LoVo (cell line): Measurements from ENCODE around the gene CAVIN1.
"Not testable (repeated sequence)": the region's sequence is repeated elsewhere in the genome, so short reads cannot be mapped to it uniquely, and the experiment has no call there.

ENCODE experiments used
- DNase-seq: peaks from one replicate; pipeline ENCODE4 v3.0.0-alpha.2; 2016; ENCODE audit warnings: low spot score

The CAVIN1 gene

GRCh38 chr17:42405963-42406495, 17.0 kb downstream of the CAVIN1 start:
- peak; percentile 53 for DNase-seq

- no peak for DNase-seq
These were observed 18.0 kb downstream of the CAVIN1 start for GRCh38 chr17:42405076-42405475.

- DNase-seq = no peak
These were observed 18.6 kb downstream of the CAVIN1 start for GRCh38 chr17:42404326-42405055.

DNA sequence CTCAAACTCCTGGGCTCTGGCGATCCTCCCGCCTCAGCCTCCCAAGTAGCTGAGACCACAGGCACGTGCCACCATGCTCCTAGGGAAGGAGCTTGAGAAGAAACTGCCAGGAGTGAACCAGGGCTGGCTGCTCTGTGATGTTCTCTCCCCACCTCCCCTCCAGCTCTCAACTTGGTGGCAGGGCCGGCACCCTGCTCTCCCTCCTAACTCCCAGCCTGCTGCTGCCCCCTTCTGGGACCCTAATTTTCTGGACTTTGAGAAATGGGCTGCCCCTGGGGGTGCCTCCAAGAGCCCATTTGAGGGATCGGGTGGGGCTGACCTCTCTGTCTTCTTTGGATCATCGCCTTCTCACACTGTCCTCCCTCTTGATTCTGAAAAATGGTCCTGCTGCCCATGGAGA, 19.9 kb downstream of the CAVIN1 start:
- no peak for DNase-seq

GRCh38 chr17:42402117-42402516, 20.9 kb downstream of the CAVIN1 start:
- DNase-seq = no peak

GRCh38 chr17:42400844-42401375, 22.1 kb downstream of the CAVIN1 start:
- not testable (repeated sequence) for DNase-seq

- no peak for DNase-seq
These were observed 22.9 kb downstream of the CAVIN1 start for GRCh38 chr17:42399948-42400843.

DNA sequence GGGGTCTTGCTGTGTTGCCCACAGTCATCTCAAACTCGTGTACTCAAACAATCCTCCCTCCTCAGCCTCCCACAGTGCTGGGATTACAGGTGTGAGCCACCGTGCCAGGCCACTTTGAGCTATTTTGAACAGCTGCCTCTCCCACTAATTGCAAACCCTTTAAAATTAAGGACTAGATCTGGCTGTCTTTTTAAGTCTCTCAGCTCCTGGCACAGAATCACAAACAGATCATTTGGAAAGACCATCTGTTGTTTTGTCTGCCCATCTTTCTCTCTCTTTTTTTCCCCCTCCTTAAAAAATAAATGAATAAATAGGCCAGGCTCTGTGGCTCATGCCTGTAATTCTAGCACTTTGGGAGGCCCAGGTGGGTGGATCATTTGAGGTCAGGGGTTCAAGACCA, 23.9 kb downstream of the CAVIN1 start:
- no peak for DNase-seq

- DNase-seq = not testable (repeated sequence)
These were observed 27.5 kb downstream of the CAVIN1 start for GRCh38 chr17:42395601-42396000.

DNA sequence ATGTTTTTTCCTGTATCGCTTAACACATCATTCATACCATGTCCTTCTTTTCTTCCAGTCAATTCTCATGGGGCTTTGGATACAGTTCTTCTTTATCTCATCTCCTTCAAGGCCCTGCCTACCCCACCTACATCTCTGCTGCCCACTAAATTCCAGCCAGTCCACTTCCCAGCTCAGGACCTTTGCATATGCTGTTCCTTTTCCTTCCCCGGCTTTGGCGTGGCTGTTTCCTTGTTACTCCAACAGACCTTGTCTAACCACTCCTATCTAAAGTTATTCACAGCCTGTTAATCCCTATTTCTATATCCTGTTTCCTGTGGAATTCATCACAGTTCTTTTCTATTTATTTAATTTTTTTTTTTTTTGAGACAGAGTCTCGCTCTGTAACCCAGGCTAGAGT, 28.2 kb downstream of the CAVIN1 start:
- DNase-seq = no peak

DNA sequence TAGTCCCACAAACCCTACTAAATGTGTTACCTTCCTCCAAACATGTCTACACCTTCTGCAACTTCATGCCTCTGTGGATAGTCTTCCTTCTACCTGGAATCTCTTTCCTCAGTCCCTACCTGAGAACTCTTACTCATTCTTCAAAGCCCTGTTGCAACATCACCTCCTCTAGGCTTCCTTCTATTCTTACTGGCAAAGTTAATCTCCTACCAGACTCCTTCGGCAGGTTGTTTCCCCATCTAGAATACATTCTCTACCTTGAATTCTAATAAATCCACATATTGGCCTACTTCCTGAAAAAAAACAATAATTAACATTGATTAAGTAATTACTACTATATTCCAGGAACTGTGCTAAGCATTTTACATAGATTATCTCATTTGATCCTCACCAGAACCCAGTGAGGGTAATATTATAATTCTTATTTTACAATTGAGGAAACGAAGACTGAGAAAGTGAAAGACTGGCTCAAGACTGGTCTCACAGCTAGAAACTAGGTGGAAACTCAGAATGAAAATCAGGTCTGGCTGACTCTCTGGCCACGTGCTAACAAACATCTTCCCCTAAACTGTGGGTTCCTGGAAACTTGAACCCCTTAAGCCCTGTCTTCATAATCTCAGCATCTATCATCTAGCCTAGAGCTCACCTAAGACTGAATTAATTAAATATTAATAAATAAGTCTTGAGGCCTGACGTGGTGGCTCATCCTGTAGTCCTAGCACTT, 30.2 kb downstream of the CAVIN1 start:
- DNase-seq = no peak

DNA sequence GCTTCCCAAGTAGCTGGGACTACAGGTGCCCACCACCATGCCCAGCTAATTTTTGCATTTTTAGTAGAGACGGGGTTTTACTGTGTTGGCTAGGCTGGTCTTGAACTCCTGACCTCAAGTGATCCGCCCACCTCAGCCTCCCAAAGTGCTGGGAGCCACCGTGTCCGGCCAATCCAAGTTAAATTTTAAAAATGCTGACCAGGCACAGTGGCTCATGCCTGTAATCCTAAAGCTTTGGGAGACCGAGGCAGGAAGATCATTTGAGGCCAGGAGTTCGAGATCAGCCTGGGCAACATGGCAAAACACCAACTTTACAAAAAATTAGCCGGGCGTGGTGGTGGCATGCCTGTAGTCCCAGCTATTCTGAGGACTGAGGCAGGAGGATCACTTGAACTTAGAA, 31.6 kb downstream of the CAVIN1 start:
- DNase-seq = not testable (repeated sequence)

DNA sequence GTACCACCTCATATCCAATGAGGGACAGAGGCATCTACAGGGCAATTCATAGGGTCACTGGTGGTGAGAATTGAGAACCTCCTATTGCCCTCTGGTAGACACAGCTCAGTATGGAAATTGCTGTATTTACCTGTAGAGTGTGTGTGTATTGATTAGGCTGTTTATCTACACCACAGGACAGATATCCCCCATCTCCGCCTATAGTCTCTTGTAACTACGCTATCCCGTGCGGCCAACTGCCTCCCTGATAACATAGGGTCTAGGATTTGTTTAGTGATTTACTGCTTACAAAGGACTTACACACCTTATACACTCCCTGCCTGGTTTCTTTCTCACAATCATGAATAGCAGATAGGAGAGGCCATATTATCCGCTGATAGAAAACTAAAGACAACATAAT, 33.2 kb downstream of the CAVIN1 start:
- DNase-seq = no peak

GRCh38 chr17:42389135-42389417, 34.0 kb downstream of the CAVIN1 start:
- DNase-seq = no peak

DNA sequence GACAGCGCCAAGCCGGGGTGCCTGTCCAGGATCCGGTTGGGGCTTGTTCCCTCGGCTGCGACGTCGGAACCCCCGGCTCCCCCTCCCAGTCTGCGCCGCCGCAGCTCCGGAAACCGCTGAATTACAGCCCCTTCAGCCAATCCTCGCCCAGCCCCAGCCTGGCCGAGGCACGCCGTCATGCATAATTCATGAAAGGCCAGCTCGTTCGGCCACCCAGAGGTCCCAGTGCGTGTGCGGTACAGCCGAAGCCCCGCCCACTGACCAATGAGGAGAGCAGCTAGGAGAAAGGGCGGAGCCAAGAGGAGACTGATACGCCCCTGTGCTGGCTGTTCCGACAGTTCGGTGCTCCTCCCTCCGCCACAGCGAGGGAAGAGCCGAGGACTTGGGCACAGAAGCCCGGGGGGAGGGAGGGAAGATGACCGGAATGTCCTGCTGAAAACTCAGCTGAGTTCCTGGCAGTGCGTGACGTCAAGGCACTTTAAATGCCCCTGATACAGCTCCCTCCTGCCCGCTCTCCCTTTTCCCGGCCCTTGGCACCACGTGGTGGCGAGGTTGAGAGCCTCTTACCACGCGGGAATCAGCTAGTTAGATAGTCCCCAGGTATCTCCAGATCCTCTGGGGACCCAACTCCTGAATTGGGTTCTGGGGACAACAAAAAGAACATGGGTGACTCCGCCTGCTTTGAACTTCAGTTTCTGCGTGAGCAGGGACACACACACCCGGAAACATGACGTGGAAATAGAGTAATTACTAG, 34.5 kb downstream of the CAVIN1 start, which contains the start of gene STAT3:
STAT3 (minus strand) TSS at position 62 of the 754 bp plus-strand sequence. CDS start 39,926 bp downstream, outside the sequence.
- DNase-seq = peak; percentile 99

- peak; percentile 51 for DNase-seq
These were observed 35.2 kb downstream of the CAVIN1 start for GRCh38 chr17:42387661-42388380.

DNA sequence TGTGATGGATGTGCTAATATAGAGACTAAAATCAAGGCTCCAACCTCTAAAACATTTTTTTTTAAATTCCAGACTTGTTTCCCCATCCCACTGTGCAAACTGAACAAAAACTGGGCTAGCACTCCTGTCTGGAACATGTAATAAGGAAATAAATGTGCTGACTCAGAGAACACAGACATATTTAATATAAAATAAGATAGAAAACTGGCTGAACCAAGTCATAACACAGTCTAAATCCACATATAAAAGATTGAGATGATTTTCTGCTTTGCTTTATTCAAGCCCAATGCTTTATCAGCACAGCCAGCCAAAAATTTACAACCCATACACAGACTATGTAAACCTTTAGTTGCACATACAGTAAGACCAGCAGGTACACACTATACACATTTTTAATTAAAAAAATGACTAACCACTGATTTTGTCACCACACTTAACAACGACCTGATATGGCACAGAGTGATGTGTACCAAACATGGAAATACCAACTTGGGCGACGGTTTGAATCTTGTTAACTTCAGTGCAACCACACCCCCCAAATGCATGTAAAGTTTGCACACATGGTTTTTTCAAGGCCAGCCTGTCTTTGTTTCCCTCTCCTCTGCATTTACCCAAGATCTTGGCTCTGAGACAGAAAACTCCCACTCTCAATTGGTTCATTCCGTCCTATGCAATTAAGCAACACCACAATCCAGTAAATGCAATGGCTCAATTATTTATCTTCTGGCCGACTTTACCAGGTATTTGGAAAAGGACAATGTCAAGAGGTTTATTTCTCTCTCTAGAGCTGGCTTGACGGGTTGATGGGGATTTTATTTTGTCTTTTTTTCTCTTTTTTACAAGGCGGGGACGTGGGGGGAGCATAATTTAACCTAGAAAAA, 36.0 kb downstream of the CAVIN1 start:
- no peak for DNase-seq

- no peak for DNase-seq
These were observed 41.2 kb downstream of the CAVIN1 start for GRCh38 chr17:42381898-42382297.

DNA sequence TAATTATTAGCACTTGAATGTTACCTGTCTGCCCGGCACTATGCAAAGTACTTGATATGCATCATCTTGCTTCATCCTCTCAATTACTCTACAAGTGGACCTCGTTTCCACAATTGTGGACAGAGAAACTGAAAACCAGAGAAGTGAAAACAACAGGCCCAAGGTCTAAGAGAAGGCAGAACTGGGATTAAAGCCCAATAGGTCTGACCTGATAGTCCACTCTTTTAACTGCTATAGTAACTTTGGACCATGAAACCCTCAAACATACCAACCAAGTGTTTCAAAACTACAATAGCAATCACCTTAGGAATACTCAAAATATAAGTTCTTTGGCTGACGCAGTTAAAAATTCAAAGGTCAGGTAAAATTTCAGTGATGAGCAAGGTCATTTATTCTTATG, 42.1 kb downstream of the CAVIN1 start:
- DNase-seq = no peak
